GM10266 (cell line): ENCODE data around the gene IGF2R.

Experiments
- DNase-seq: peaks from one replicate; pipeline ENCODE4 v3.0.0; 2012; ENCODE audit errors: extremely low spot score
- CTCF ChIP-seq: IDR thresholded peaks from 2 replicates; pipeline ENCODE4 v1.5.1; 2012; ENCODE audit warnings: mild to moderate bottlenecking, low read depth; ENCODE audit not compliant: control insufficient read depth, insufficient read depth; ENCODE audit errors: missing control alignments

Gene IGF2R

GRCh38 chr6:160015778-160016684 is 47.1 kb downstream of the IGF2R start:
- DNase-seq = no peak
- TF ChIP-seq CTCF = no peak

GRCh38 chr6:160022101-160022500 is 53.2 kb downstream of the IGF2R start:
- DNase-seq = no peak
- TF ChIP-seq CTCF = no peak

GRCh38 chr6:160022793-160023192 is 53.9 kb downstream of the IGF2R start:
- TF ChIP-seq CTCF = no peak
- DNase-seq = no peak

- no peak for TF ChIP-seq CTCF
- DNase-seq = no peak
These were observed 55.3 kb downstream of the IGF2R start for GRCh38 chr6:160024152-160024551.

- no peak for DNase-seq
- TF ChIP-seq CTCF = no peak
These were observed 58.2 kb downstream of the IGF2R start for GRCh38 chr6:160027076-160027475.

DNA sequence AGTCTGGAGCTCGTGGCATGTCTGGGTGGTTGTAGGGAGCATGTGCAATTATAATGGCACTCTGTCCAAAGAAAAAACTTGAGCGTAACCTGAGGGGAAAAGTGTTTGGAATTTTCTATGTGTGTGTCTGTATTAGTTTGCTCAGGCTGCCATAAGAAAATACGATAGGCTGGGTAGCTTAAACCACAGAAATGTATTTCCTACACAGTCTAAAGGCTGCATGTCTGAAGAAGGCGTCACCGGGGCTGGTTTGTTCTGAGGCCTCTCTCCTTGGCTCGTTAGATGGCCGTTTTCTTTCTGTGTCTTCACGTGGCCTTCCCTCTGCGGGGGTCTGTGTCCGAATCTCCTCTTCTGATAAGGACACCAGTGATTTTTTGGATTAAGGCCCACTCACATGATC is 59.0 kb downstream of the IGF2R start:
- TF ChIP-seq CTCF = no peak
- DNase-seq = no peak
